Measurements from ENCODE around the gene ZAP70.
"Not testable (repeated sequence)": the region's sequence is repeated elsewhere in the genome, so short reads cannot be mapped to it uniquely, and the experiment has no call there.

Gene ZAP70

DNA sequence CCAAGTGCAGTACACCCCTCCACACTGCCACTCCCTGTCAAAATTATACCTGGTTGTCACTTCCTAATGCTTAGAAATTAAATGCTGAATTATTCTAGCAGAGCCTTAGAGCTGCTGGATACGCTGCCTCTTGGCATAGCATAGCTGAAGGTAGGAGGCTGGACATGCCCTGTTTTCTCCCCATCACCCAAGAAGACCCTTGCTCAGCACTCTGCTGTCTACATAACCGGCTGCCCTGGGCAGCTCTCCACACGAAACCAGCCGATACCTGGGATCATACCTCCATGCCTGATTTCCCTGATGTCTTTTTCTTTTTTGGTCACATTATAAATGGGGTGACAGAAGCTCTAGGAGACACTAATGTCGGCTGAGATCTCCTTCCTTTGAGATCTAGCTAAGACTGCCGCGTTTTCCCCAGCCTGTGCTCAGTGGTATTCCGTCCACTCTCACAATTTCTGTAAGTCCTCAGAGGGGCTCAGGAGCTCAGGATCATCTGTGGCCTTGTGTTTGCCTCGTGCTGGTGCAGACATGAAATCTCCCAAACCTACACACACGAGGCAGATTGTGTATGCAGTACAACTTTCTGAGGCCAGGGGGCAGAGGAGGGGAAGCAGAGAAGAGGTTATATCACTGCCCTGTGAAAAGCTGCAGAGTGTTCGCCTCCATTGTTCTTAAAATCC lies 13.5 kb upstream of the ZAP70 start:
- peak; percentile 63 to 72 for ATAC-seq

DNA sequence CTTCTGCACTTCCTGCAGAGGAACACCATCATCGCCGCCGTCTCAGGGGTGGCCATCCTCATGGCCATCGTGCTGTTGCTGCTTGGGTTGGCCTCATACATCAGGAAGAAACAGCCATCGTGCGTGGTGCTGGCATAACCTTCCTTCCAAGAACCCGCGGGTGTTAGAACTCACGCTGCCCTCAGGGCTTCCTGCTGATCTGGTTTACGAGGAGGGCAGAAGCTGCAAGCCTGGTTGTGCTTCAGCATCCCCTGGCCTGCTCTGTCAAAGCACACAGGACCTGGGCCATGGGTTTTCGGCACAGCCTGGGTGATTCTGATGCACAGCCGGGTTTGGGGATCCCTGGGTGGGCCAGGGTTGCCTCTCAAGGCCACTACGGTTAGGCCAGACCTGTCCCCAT lies 12.2 kb upstream of the ZAP70 start:
- no peak for ATAC-seq

DNA sequence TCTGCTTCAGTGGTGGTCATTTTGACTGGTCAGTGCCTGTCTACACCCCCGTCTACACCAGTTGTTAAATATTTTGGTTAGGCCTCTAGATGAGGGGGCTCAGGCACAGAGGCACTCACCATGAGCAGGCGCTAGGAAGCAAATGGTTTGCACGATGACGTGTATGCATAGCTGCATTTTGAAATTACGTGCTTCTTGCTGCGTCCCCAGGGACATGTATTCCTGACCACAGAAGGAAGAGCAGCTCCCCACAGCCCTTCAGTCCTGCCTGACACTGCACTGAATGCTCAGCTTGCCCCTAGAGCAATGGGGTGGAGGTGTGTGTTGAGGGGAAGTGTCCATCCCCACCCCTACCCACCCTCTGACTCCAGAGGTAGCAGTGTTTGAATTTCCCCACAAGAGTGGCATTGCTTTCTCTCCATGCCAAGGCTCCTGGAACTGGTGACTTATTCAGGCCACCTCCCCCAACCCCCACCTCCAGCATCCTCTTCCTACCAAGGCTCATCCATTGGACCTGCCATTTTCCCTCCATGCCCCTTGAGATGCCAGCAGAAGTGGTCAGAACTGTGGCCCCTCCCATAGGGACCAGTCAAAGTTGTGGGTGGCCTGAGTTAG lies 11.4 kb upstream of the ZAP70 start:
- no peak for ATAC-seq

DNA sequence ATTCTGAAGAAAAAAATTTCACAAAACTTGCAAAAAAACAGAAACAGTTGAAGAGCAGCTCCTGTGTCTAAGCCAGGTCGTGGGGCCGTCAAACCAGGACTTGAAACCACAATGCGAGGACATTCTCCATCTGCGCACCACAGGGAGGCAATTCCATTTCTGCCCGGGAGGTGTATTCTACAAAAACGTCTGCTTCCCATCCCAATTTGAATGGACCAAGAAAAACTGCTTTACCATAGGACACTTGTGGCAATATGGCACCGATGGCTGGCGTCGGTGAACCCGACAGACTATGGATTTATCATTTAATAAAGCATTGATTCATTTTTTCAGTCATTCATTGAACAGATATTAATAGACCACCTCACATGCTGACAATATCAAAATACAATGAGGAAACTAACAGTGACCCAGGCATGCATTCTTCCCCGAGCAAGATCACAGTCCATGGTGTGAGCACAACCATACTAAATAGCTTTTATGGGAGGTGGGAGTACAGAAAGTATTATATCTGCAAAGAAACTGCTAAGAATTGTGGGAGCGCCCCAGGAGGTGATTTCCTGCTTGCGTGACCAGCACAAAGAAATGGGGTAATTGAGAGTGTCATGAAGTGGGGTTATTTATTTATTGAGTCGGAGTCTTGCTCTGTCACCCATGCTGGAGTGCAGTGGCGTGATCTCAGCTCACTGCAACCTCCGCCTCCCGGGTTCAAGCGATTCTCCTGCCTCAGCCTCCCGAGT lies 10.5 kb upstream of the ZAP70 start:
- no peak for ATAC-seq

DNA sequence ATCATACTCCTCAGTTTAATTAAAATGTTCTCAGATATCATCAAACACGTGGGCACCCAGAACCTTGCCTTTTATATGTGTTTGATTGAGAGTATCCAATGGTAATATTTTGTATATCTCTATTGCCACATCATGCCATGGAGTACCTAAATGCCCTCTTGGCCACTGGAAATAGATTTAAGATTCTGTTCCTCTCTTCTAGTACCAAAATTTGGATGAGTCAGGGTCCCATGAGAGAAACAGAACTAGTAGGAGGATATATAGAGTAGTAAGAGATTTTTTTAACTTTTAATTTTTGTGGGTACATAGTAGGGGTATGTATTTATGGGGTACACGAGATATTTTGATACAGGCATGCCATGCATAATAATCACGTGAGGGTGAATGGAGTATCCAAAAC lies 9.6 kb upstream of the ZAP70 start:
- ATAC-seq: no peak

DNA sequence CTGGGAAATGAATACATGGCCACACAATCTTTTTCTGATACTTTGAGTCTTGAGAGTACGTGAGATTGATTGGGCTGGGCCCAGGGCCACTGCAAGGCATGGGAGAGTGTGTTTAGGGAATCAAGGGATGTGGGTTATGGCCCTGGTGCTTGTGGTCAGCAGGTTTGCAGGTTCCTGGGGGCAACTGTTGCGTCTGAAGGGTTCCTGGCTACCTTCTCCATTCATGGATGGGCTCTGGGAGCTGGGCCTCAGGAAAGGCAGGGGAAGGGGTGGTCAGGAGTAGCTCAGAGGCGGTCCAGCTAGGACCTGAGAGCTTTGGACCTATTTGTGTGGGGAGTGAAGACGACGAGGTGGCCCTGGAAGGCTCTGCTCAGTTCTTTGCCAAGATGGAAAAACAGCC lies 8.4 kb upstream of the ZAP70 start:
- no peak for ATAC-seq

DNA sequence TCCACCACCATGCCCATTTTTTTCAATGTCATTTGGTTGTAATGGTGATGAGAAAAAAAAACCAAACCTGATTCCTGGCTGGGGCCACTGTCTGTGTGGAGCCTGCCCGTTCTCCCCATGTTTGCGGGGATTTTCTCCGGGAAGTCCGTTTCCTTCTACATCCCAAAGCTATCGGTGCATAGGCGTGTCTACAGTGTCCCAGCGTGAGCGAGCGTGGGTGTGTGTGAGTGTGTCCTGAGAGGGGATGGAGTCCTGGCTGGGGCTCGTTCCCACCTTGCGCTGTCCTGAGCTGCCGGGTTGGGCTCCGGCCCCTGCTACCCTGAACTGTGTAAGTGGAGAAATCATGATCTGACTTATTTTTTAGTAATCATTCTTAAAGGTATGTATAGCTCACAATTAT lies 7.3 kb upstream of the ZAP70 start:
- ATAC-seq: no peak

DNA sequence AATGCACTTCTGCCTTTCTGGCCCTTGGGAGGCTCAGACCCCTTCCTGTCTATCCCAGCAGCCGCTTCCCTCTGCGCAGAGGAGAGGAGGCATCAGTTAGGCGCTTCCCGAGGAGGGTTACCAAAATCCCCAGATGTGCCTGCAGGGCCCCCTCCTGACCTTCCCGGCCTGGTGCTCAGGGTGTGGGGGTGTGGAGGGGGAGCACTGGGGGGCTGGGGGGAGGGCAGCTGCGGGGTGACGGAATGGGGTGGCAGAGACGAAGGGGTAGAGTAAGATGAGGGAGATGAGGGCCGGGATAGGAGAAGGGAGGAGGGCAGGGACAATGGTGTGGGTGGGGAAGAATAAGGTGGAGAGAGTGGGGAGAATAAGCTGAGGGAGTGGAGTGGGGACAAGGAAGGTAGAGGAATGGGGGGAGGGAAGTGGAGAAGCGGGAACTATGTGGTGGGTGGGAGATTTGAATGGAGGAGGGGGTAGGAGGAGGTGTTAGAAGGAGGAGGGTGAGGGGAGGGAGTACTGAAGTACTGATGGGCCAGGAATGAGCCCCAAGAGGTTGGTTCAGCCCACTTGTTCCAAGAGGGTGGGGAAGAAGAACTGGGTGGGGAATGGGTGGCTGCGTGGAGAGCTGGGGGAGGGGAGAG lies 6.5 kb upstream of the ZAP70 start:
- no peak for ATAC-seq

DNA sequence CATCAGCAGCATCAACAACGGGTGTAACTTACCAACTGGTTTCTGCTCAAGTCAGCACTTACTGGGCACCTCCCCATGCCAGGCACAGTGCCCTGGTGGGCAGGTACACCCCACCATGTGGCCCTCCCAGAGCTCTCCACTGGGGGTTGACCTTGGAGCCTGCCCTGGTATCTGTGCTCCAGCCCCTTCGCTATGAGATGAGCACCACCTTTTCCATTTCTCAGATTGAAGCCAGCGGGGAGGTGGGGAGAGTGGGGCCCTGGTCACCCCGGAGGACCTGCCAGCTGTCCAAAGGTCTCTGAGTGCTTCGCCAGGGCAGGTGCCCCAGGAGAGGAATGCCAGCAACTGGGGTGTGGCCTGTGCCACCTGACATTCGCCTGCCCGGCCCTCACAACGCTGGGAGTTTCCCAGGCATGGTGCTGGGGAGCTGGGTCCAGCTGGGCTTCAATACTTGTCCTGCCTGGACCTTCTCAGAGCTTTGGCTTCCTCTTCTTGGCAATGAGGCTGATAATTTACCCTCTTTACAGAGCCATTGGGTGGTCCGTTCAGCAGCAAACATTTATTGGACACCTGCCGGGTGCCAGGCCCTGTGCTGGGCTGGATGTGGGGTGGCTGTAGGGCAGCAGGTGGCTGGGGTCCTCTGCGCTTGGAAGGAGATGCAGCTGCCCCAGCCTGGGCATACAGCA lies 5.9 kb upstream of the ZAP70 start:
- no peak for ATAC-seq

DNA sequence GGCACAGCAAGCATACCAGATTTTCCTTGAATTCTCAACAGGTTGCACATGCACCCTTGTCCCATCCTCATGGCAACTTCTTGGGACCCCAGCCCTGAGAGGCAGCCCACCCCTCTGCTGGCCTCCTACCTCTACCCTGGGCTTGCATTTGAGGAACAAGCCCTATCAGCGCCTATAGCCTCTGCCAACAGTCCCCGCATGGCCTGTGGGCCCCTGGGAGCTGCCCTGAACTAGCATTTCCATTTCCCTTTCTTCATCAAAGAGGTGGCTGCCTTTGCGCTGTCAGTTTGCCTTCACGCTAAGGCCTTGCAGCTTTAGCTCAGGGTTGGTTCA lies 5.4 kb upstream of the ZAP70 start:
- ATAC-seq: no peak

DNA sequence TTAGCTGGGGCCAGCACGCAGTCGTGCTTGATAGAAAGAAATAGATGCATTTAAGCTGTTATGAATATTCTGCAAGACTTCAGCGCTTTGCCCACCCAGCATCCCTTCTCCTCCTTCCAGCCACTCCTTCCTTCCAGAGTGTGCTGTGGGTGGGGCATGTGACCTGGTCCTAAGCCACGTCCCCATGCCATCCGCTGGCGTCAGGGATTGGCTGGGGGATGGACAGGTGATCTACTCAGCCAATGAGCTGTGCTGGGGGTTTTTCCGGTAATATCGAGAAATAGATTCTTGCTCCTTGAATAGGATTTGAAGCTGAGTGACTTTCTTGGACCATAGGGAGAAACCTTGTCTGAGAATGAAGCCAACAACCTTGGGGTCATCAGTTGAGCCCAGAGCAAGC lies 4.8 kb upstream of the ZAP70 start:
- no peak for ATAC-seq

DNA sequence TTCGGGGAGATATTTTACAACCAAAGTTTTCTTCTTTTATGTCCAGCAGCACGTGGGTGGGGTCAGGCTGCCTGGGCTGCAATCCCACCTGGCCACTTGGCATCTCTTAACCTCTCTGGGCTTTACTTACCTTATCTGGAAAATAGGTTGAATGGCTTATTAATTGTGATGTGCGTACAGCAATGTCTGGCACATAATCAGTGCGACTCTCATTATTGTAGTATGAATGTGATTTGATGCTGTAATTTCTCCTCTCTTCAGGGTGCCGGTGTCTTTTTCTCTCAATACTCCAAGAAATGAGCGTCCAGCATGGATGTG lies 2.0 kb upstream of the ZAP70 start:
- ATAC-seq: no peak

DNA sequence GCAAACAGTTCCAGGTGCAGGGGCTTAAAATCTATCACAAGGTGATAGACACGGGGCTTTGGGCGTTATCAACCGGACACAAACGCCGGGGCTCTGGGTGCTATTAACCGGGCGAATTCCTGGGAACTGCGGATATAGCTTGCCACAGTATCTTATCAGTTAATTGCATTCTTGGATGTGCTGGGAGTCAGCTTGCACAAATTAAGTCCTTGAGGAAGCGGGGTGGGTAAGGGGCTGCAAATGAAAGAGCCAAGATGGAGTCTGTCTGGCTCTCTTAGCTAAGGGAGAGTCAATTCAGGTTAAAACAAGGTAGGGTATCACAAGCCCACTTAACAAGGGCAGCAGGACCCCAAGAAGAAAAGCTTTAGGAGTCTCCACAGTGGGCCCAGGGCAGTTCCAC lies 1.2 kb upstream of the ZAP70 start:
- not testable (repeated sequence) for ATAC-seq

DNA sequence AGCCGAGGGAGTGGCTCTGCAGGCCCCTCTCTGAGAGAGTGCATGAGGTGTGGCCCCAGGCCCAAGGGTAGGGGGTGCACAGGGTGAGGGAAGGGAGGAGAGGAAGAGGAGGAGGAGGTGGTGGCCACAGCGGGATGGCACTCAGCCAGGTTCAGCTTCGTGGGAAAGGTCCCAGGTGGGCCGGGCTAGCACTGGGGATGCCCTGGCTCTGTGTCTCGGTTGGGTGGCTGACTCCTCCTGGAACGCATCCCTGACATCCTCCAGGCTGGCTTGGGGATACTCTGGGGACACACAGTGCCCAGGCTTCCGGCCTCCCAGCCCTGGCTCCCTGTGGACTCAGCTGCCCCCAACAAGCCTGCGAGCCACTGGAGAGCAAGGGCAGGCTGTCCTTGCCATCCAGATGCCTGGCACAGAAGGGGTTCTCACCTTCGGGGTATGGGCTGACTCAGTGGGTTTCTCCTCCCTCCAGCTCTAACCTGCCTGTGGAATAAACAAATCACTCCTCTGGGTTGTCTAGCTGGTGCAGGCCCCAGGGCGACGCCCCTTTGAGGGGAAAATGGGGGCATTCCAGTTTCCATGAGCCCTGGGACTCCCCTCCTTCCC lies 582 bp upstream of the ZAP70 start:
- peak; percentile 22 to 39 for ATAC-seq

DNA sequence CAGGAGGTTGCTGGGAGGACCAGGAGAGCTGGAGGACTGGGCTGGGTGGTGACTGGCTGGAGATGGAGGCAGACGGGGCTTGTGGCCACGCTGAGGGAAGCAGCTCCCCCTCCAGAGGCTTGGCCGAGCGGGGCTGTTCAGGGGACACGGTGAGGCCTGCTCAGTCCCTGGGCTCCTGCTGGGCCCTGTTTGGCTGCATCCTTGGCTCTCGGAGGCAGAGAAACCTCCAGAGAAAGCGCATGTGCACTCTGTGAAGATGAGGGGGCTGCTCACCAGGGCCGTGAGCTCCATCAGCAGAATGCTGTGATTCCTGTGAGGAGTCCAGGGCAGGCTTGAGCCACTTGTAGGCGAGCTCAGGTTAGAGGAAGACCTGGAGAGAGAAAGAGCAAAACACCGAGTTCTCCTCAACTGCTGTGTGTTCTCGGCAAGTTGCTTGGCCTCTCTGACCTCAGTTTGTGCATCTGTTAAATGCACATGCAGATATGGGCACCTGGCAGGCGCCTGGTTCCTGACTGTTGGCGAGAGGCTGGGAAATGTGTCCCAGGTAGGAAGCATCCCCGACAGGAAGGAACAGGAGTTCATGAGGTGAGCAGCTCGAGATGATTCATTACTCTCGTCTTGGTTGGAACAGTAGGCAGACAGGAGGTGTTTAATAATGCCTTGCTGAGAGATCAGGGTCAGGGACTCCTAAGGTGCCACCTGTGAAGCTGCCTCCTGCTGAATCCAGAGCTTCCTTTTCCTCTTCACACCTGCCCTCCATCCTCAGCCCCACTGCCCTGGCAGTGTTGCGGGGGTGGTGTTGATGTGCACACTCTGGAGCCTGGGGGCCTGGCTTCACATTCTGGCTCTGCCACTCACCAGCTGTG lies 941 bp downstream of the ZAP70 start:
- peak; percentile 30 to 33 for ATAC-seq

DNA sequence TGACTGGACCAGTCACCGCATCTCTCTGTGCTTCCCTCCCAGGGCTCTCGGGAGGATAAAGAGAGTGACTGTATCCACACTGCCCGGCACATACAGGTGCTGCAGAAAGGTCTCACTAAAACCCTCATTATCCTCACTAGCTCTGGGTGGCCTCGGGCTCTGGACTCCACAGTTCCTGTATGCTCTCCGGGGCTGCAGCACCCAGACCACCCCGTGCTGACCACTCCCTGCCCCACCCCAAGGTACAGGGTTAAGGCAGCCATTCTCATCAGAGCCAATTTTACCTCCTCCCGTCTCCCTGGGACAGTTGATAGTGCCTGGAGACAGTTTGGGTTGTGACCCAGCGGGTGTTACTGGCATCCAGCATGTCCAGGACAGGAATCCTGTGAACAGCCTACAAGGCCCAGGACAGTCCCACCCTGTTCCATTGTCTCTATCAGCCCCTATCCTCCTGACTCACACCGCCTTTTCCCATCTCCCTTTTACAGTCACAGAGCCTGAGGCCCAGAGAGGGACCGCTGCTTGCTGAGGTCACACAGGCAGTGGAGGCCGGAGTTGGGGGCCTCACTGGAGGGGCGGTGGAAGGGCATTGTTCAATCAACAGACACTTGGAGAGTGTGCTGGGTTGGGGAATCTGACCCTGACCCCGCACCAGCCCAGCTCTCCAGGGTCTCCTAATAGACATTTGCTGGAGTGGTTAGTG lies 1.7 kb downstream of the ZAP70 start:
- no peak for ATAC-seq

DNA sequence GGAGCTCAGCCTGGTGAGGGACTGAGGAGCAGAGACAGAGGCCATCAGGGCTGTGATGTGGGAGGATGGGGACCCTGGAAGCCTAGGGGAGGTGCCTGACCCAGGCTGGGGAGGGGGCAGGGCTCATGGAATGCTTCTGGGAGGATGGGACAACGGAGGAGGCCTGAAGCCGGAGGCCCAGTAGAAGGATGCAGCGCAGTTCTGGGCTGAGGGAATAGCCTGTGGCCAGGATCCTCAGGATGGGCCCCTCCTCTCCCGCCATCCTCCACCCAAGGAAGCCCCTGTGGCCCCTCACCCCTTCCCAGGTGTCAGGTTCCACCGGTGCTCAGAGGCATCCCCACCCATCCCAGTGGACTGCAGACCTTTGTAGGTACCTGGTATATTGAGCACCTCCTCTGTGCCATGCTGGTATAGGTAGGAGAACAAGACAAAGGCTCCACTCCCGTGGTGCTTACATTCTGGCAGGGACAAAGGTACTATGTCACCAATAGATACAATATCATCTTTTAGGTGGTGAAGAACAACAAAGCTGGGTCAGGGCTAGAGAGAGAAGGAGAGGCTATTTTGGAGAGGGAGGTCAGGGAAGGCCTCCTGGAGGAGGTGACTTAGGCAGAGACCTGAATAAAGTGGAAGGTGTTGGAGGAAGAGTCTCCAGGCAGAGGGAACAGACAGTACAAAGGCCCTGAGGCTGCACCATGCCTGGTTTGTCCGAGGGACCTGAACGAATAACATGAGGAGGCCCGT lies 2.7 kb downstream of the ZAP70 start:
- no peak for ATAC-seq

DNA sequence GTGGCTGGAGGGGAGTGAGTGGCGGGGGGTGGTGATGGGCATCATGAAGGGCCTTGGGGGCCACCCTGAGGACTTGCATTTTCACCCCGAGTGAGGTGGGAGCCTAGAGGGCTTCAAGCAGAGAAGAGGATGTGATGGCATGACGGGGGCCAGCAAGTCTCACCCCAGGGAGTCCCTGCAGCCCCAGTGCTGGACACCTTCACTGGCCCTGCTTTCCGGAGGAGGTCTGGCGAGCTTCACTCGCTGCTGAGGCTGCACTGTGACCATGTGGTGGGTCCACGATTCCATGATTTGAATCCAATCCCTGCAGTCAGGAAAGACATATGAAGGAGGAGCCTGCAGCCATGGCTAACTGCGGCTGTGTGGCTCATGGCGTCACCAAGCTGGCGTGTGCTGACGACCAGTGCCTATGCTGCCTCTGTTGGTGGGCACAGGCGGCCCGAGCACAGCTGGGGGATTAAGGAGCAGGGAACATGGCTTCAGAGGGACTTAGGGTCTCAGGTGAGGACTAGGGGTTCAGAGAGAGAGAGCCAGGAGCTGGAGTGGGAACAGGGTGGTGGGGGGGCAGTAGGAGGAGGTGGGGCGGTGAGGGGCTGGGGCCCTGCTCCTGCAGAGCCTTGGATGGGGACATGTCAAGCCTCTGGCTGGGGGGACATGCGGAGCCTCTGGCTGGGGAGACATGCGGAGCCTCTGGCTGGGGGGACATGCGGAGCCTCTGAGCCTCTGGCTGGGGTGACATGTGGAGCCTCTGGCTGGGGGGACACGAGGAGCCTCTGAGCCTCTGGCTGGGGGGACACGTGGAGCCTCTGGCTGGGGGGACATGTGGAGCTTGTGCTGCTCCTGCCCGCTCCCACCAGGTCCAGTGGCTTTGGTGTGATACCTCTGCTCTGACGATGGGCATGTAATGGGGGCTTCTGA lies 3.6 kb downstream of the ZAP70 start:
- no peak for ATAC-seq

DNA sequence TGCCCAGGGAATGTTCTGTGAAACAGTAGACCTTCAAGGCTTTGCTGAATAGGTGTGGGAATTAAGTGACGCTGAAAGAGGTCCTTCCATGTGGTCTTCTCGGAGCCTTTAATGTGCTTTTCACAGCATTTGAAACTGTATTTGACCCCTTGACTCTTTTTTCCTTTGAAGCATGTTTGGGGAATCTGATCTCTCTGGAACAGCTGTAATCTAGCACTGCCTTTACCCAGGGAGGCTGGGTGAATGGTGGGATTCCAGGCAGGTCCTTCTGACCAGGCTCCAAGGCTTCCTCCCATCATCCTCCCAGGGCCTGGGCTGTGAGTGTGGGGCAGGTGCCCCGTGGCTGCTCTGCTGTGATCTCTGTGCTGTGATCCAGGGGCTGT lies 4.2 kb downstream of the ZAP70 start:
- ATAC-seq: no peak

All from activated CD4-positive, CD25-positive, alpha-beta regulatory T cell treated with anti-CD3 and anti-CD28 coated beads, Interleukin-2, amount 50 U/mL, for 24 hours (primary cell).